HCT116 (cell line): ENCODE data around the gene TBC1D32.

Source experiments
- EGR1 ChIP-seq: IDR thresholded peaks from 2 replicates; pipeline ENCODE4 v1.6.1; 2012; ENCODE audit warnings: low read depth
- EZH2phosphoT487 ChIP-seq: fragments of 200-600 bp; IDR thresholded peaks from 2 replicates; pipeline ENCODE4 v1.6.1; 2018; ENCODE audit warnings: antibody characterized with exemption, borderline replicate concordance
- JUND ChIP-seq: IDR thresholded peaks from 2 replicates; pipeline ENCODE4 v1.6.1; 2012
- POLR2A ChIP-seq: IDR thresholded peaks from 2 replicates; pipeline ENCODE4 v1.7.0; 2011; ENCODE audit warnings: borderline replicate concordance; ENCODE audit not compliant: insufficient read depth, insufficient read length; ENCODE audit errors: extremely low read depth
- POLR2AphosphoS5 ChIP-seq: IDR thresholded peaks from 2 replicates; pipeline ENCODE4 v1.6.1; 2011; ENCODE audit warnings: mild to moderate bottlenecking, low read depth, low read length, moderate library complexity
- RAD21 ChIP-seq: IDR thresholded peaks from 2 replicates; pipeline ENCODE4 v1.6.1; 2012; ENCODE audit warnings: low read depth, mild to moderate bottlenecking
- TCF7L2 ChIP-seq: IDR thresholded peaks from 2 replicates; pipeline ENCODE4 v1.7.0; 2011; ENCODE audit warnings: borderline replicate concordance, inconsistent platforms; ENCODE audit not compliant: insufficient read depth, insufficient read length; ENCODE audit errors: extremely low read depth
- ZNF274 ChIP-seq: fragments of 200-500 bp; sonication (Bioruptor generic); IDR thresholded peaks from 2 replicates; pipeline ENCODE4 v1.6.1; 2014; ENCODE audit warnings: mild to moderate bottlenecking, low read depth, low read length, inconsistent platforms
- TF ChIP-seq, protein P1 (sequence below): IDR thresholded peaks from 2 replicates; pipeline ENCODE4 v1.6.1; 2011; ENCODE audit warnings: mild to moderate bottlenecking, low read length, moderate library complexity; ENCODE audit not compliant: insufficient replicate concordance; ENCODE audit errors: extremely low read depth
- TF ChIP-seq, protein P2 (sequence below), 3 experiments: fragments of 200-600 bp in 1 of 3; sonication (generic) in 1 of 3; IDR thresholded peaks in 2 of 3; conservative IDR thresholded peaks in 1 of 3; 2 replicates each; pipeline ENCODE4 v1.5.1; 2012 to 2017; ENCODE audit warnings: low read depth in 2 of 3, low read length in 2 of 3, antibody characterized with exemption in 1 of 3, borderline replicate concordance in 1 of 3, control low read depth in 1 of 3, mild to moderate bottlenecking in 1 of 3, mixed read lengths in 1 of 3, mixed run types in 1 of 3, moderate library complexity in 1 of 3; ENCODE audit not compliant: insufficient read depth in 1 of 3

GRCh38 chr6:121237859-121238258 is 96.4 kb downstream of the TBC1D32 start:
- TF ChIP-seq EGR1 (no peak), JUND (no peak), RAD21 (no peak), POLR2AphosphoS5 (no peak), ZNF274 (no peak), POLR2A (no peak), TCF7L2 (no peak), EZH2phosphoT487 (no peak)
- TF ChIP-seq, protein P1, sequence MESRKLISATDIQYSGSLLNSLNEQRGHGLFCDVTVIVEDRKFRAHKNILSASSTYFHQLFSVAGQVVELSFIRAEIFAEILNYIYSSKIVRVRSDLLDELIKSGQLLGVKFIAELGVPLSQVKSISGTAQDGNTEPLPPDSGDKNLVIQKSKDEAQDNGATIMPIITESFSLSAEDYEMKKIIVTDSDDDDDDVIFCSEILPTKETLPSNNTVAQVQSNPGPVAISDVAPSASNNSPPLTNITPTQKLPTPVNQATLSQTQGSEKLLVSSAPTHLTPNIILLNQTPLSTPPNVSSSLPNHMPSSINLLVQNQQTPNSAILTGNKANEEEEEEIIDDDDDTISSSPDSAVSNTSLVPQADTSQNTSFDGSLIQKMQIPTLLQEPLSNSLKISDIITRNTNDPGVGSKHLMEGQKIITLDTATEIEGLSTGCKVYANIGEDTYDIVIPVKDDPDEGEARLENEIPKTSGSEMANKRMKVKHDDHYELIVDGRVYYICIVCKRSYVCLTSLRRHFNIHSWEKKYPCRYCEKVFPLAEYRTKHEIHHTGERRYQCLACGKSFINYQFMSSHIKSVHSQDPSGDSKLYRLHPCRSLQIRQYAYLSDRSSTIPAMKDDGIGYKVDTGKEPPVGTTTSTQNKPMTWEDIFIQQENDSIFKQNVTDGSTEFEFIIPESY, result no peak
- TF ChIP-seq, protein P2, sequence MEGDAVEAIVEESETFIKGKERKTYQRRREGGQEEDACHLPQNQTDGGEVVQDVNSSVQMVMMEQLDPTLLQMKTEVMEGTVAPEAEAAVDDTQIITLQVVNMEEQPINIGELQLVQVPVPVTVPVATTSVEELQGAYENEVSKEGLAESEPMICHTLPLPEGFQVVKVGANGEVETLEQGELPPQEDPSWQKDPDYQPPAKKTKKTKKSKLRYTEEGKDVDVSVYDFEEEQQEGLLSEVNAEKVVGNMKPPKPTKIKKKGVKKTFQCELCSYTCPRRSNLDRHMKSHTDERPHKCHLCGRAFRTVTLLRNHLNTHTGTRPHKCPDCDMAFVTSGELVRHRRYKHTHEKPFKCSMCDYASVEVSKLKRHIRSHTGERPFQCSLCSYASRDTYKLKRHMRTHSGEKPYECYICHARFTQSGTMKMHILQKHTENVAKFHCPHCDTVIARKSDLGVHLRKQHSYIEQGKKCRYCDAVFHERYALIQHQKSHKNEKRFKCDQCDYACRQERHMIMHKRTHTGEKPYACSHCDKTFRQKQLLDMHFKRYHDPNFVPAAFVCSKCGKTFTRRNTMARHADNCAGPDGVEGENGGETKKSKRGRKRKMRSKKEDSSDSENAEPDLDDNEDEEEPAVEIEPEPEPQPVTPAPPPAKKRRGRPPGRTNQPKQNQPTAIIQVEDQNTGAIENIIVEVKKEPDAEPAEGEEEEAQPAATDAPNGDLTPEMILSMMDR (IDR thresholded peaks at IDR 0.05 in 2 of 3, conservative IDR thresholded peaks at IDR 0.05 in 1 of 3; ENCODE audit: borderline replicate concordance in 1 of 3, insufficient read depth in 1 of 3, low read depth in 2 of 3, low read length in 2 of 3), result no peak
